Peyer's patch (tissue), 4 donors: ENCODE results near the gene UBE2E1.

Source experiments
- POLR2A ChIP-seq, 2 donors: fragments of 450-650 bp; IDR thresholded peaks; one replicate each; pipeline ENCODE4 v1.5.1; 2017; ENCODE audit warnings: antibody characterized with exemption in 2 of 2, mild to moderate bottlenecking in 2 of 2, moderate library complexity in 2 of 2
- TF ChIP-seq, protein P1 (sequence below), 6 experiments: fragments of 450-650 bp in 4 of 6; fragments of 200-600 bp in 2 of 6; sonication (generic) in 1 of 6; IDR thresholded peaks; one replicate each; pipeline ENCODE4 v1.5.1; 2017 to 2019; ENCODE audit warnings: antibody characterized with exemption in 6 of 6, mild to moderate bottlenecking in 3 of 6, moderate library complexity in 1 of 6

DNA sequence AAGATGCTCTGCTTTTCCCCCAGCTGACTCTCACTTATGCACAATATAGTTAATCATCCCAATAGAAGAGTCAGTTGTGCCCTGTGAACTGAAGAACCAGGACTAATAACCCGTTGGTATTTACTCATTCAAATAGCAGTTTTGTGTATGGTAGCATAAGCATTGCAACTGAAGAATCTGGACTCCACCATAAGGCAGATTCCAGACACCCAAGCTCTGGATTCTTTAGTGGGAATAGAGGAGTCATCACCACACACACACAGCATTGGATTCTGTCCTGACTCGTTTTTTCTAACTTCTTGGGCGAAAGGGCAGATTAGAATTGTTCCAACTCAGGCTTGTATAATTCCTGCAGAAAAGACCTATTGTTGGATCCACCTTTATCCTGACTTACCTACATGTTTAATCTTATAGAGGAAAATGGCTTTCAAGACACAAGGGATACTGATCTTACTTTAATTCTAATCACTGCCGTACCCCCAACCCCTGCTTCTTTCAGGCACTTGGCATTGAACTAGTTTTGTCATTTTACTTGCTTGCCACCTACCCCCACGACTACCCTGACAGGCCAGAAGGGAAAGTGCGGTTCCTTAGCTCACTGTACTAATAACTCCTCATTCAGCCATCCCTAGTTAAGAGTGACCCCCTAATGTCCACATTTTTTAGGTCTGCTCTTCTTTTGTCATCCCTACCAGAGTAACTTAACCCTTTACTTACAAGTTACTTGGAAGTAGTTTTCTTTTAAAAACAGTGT is 68.8 kb downstream of the UBE2E1 start:
- no peak for TF ChIP-seq POLR2A (IDR thresholded peaks at IDR 0.05)
- TF ChIP-seq, protein P1, sequence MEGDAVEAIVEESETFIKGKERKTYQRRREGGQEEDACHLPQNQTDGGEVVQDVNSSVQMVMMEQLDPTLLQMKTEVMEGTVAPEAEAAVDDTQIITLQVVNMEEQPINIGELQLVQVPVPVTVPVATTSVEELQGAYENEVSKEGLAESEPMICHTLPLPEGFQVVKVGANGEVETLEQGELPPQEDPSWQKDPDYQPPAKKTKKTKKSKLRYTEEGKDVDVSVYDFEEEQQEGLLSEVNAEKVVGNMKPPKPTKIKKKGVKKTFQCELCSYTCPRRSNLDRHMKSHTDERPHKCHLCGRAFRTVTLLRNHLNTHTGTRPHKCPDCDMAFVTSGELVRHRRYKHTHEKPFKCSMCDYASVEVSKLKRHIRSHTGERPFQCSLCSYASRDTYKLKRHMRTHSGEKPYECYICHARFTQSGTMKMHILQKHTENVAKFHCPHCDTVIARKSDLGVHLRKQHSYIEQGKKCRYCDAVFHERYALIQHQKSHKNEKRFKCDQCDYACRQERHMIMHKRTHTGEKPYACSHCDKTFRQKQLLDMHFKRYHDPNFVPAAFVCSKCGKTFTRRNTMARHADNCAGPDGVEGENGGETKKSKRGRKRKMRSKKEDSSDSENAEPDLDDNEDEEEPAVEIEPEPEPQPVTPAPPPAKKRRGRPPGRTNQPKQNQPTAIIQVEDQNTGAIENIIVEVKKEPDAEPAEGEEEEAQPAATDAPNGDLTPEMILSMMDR (IDR thresholded peaks at IDR 0.05), result no peak
